Measurements from ENCODE around the gene TESPA1.
"Not testable (repeated sequence)": the region's sequence is repeated elsewhere in the genome, so short reads cannot be mapped to it uniquely, and the experiment has no call there.

The TESPA1 gene

GRCh38 chr12:54987611-54988231 is 3.2 kb upstream of the TESPA1 start:
- in situ Hi-C loops (cut with MboI; ENCODE audit: low pct_unique_long_range_greater_than_20kb, low sequenced_read_pairs), result no loop called here
- DNase-seq, result no peak

- in situ Hi-C loops (cut with MboI; ENCODE audit: low pct_unique_long_range_greater_than_20kb, low sequenced_read_pairs); DNase-seq: not testable (repeated sequence)
Observed at GRCh38 chr12:54986773-54987172, 2.2 kb upstream of the TESPA1 start.

- in situ Hi-C loops (cut with MboI; ENCODE audit: low pct_unique_long_range_greater_than_20kb, low sequenced_read_pairs), result no loop called here
Observed at GRCh38 chr12:54983536-54984101, 943 bp downstream of the TESPA1 start.

GRCh38 chr12:54981796-54982195 is 2.8 kb downstream of the TESPA1 start:
- no peak for DNase-seq
- in situ Hi-C loops (cut with MboI; ENCODE audit: low pct_unique_long_range_greater_than_20kb, low sequenced_read_pairs), result no loop called here

More at GRCh38 chr12:54983536-54984101, 943 bp downstream of the TESPA1 start:
- no peak for DNase-seq

GRCh38 chr12:54980341-54980740 is 4.2 kb downstream of the TESPA1 start:
- no peak for DNase-seq
- in situ Hi-C loops (cut with MboI; ENCODE audit: low pct_unique_long_range_greater_than_20kb, low sequenced_read_pairs), result no loop called here

- in situ Hi-C loops (cut with MboI; ENCODE audit: low pct_unique_long_range_greater_than_20kb, low sequenced_read_pairs), result no loop called here
- peak; percentile 89 for DNase-seq
Observed at GRCh38 chr12:54977857-54978256, 6.7 kb downstream of the TESPA1 start.

GRCh38 chr12:54977155-54977554 is 7.4 kb downstream of the TESPA1 start:
- in situ Hi-C loops (cut with MboI; ENCODE audit: low pct_unique_long_range_greater_than_20kb, low sequenced_read_pairs), result no loop called here
- DNase-seq, result no peak

- in situ Hi-C loops (cut with MboI; ENCODE audit: low pct_unique_long_range_greater_than_20kb, low sequenced_read_pairs), result no loop called here
- DNase-seq, result no peak
Observed at GRCh38 chr12:54975875-54976274, 8.7 kb downstream of the TESPA1 start.

GRCh38 chr12:54975272-54975671 is 9.3 kb downstream of the TESPA1 start:
- no peak for DNase-seq
- in situ Hi-C loops (cut with MboI; ENCODE audit: low pct_unique_long_range_greater_than_20kb, low sequenced_read_pairs), result no loop called here

- in situ Hi-C loops (cut with MboI; ENCODE audit: low pct_unique_long_range_greater_than_20kb, low sequenced_read_pairs), result no loop called here
- no peak for DNase-seq
Observed at GRCh38 chr12:54974279-54974678, 10.3 kb downstream of the TESPA1 start.

- in situ Hi-C loops (cut with MboI; ENCODE audit: low pct_unique_long_range_greater_than_20kb, low sequenced_read_pairs), result no loop called here
- DNase-seq, result no peak
Observed at GRCh38 chr12:54973556-54973955, 11.0 kb downstream of the TESPA1 start.

GRCh38 chr12:54970741-54971140 is 13.8 kb downstream of the TESPA1 start:
- in situ Hi-C loops (cut with MboI; ENCODE audit: low pct_unique_long_range_greater_than_20kb, low sequenced_read_pairs), result no loop called here
- DNase-seq, result no peak

GRCh38 chr12:54968181-54968730 is 16.3 kb downstream of the TESPA1 start:
- in situ Hi-C loops (cut with MboI; ENCODE audit: low pct_unique_long_range_greater_than_20kb, low sequenced_read_pairs), result no loop called here
- peak; percentile 16 for DNase-seq

- peak; percentile 25 for DNase-seq
- in situ Hi-C loops (cut with MboI; ENCODE audit: low pct_unique_long_range_greater_than_20kb, low sequenced_read_pairs), result no loop called here
Observed at GRCh38 chr12:54967461-54967860, 17.1 kb downstream of the TESPA1 start.

GRCh38 chr12:54961190-54961589 is 23.4 kb downstream of the TESPA1 start:
- in situ Hi-C loops (cut with MboI; ENCODE audit: low pct_unique_long_range_greater_than_20kb, low sequenced_read_pairs), result no loop called here
- DNase-seq, result no peak

GRCh38 chr12:54959291-54960018 is 25.1 kb downstream of the TESPA1 start:
- in situ Hi-C loops (cut with MboI; ENCODE audit: low pct_unique_long_range_greater_than_20kb, low sequenced_read_pairs), result no loop called here
- no peak for DNase-seq

- in situ Hi-C loops (cut with MboI; ENCODE audit: low pct_unique_long_range_greater_than_20kb, low sequenced_read_pairs), result no loop called here
- DNase-seq, result peak; percentile 76
Observed at GRCh38 chr12:54958048-54958658, 26.4 kb downstream of the TESPA1 start.

GRCh38 chr12:54956818-54957641 is 27.5 kb downstream of the TESPA1 start:
- DNase-seq, result peak; percentile 43
- in situ Hi-C loops (cut with MboI; ENCODE audit: low pct_unique_long_range_greater_than_20kb, low sequenced_read_pairs), result no loop called here

GRCh38 chr12:54956322-54956721 is 28.2 kb downstream of the TESPA1 start:
- no peak for DNase-seq
- in situ Hi-C loops (cut with MboI; ENCODE audit: low pct_unique_long_range_greater_than_20kb, low sequenced_read_pairs), result no loop called here

Data from KBM-7 (cell line).